HepG2 (cell line): Measurements from ENCODE around the gene TMEM214. TPM values are rescaled to one million over a fixed set of nuclear protein-coding genes. Genes with fewer than 3 reads are reported as not detected.

Experiments used
- ARHGAP35 ChIP-seq: sonication (generic); formaldehyde crosslinking; IDR thresholded peaks from 2 replicates; pipeline ENCODE4 v1.9.0; 2022; ENCODE audit warnings: mild to moderate bottlenecking, inconsistent platforms, moderate library complexity, missing genetic modification reagents, borderline replicate concordance
- CBFB ChIP-seq: sonication (generic); formaldehyde crosslinking; IDR thresholded peaks from 2 replicates; pipeline ENCODE4 v1.4.0; 2020; ENCODE audit warnings: missing genetic modification reagents
- HDAC6 ChIP-seq: fragments of 200-600 bp; sonication (generic); IDR thresholded peaks from 2 replicates; pipeline ENCODE4 v1.7.0; 2017; ENCODE audit warnings: mild to moderate bottlenecking, antibody characterized with exemption, low read length, low read depth
- IKZF5 ChIP-seq: IDR thresholded peaks from 2 replicates; pipeline ENCODE4 v1.6.1; 2018; ENCODE audit warnings: missing genetic modification reagents, mild to moderate bottlenecking, missing compliant biosample characterization
- JUNB ChIP-seq: sonication (generic); formaldehyde crosslinking; IDR thresholded peaks from 2 replicates; pipeline ENCODE4 v1.8.0; 2022; ENCODE audit warnings: missing genetic modification reagents, mild to moderate bottlenecking, borderline replicate concordance
- KLF13 ChIP-seq: sonication (generic); formaldehyde crosslinking; IDR thresholded peaks from 2 replicates; pipeline ENCODE4 v1.4.0; 2020; ENCODE audit warnings: mild to moderate bottlenecking, missing genetic modification reagents
- NKX3-1 ChIP-seq: sonication (generic); formaldehyde crosslinking; IDR thresholded peaks from 2 replicates; pipeline ENCODE4 v1.5.0; 2020; ENCODE audit warnings: missing genetic modification reagents
- PHB2 ChIP-seq: fragments of 450-650 bp; IDR thresholded peaks from 2 replicates; pipeline ENCODE4 v1.6.1; 2018; ENCODE audit not compliant: partially characterized antibody
- RERE ChIP-seq: IDR thresholded peaks from 2 replicates; pipeline ENCODE4 v1.6.1; 2016; ENCODE audit warnings: low read depth, missing genetic modification reagents, missing compliant biosample characterization
- RORA ChIP-seq: sonication (generic); formaldehyde crosslinking; IDR thresholded peaks from 2 replicates; pipeline ENCODE4 v1.5.0; 2020; ENCODE audit warnings: mild to moderate bottlenecking, missing genetic modification reagents, moderate library complexity
- SUZ12 ChIP-seq: fragments of 150-350 bp; IDR thresholded peaks from 2 replicates; pipeline ENCODE4 v1.6.1; 2014; ENCODE audit warnings: low read depth, low read length
- ZNF543 ChIP-seq: sonication (generic); formaldehyde crosslinking; IDR thresholded peaks from 2 replicates; pipeline ENCODE4 v1.4.0; 2020; ENCODE audit warnings: mild to moderate bottlenecking, missing genetic modification reagents
- ZNF563 ChIP-seq: sonication (generic); formaldehyde crosslinking; IDR thresholded peaks from 2 replicates; pipeline ENCODE4 v1.8.0; 2022; ENCODE audit warnings: mild to moderate bottlenecking, moderate library complexity, missing genetic modification reagents
- ZNF616 ChIP-seq: sonication (generic); formaldehyde crosslinking; IDR thresholded peaks from 2 replicates; pipeline ENCODE4 v1.5.0; 2020; ENCODE audit warnings: low read depth, mild to moderate bottlenecking, missing genetic modification reagents
- ZNF687 ChIP-seq: sonication (generic); formaldehyde crosslinking; IDR thresholded peaks from 2 replicates; pipeline ENCODE4 v1.5.1; 2020; ENCODE audit warnings: mild to moderate bottlenecking, missing genetic modification reagents, moderate library complexity
- ZNF709 ChIP-seq: sonication (generic); formaldehyde crosslinking; IDR thresholded peaks from 2 replicates; pipeline ENCODE4 v1.5.0; 2020; ENCODE audit warnings: mild to moderate bottlenecking, missing genetic modification reagents
- ZNF768 ChIP-seq: sonication (generic); formaldehyde crosslinking; IDR thresholded peaks from 2 replicates; pipeline ENCODE4 v1.4.0; 2020; ENCODE audit warnings: missing genetic modification reagents
- ZNF792 ChIP-seq: IDR thresholded peaks from 2 replicates; pipeline ENCODE4 v1.6.1; 2016
- ZSCAN31 ChIP-seq: sonication (generic); formaldehyde crosslinking; IDR thresholded peaks from 2 replicates; pipeline ENCODE4 v1.5.0; 2020; ENCODE audit warnings: low read depth, mild to moderate bottlenecking, missing genetic modification reagents
- polyA plus RNA-seq, 8 experiments: library from polyadenylated mRNA; depleted of rRNA in 3 of 8; stranded (reverse) in 7 of 8; unstranded in 1 of 8; fragments of >200 nt; fragmentation: Illumina TruSeq in 4 of 8; extraction: Trizol in 4 of 8; gene quantifications; 2 replicates each; pipeline versions ENCODE4 v1.2.1 to v1.2.3, GENCODE V29; 2011 to 2016; ENCODE audit warnings: low read depth in 4 of 8, missing spikeins in 1 of 8, mixed read lengths in 1 of 8; ENCODE audit not compliant: insufficient read depth in 1 of 8
- total RNA-seq, 5 experiments: library from RNA; depleted of rRNA; stranded (reverse); fragments of >200 nt; fragmentation: Illumina TruSeq; extraction: Trizol; gene quantifications; 2 replicates each; pipeline ENCODE4 v1.2.3, GENCODE V29; 2016; ENCODE audit warnings: low read depth in 1 of 5

TMEM214 gene
- total and polyA plus RNA-seq, 2 of the 13 experiments (the other 11 are each of a cell fraction or from before 2014, with no cell fraction given) = 58.3 to 132 TPM

GRCh38 chr2:27049422-27050280 is 16.9 kb downstream of the TMEM214 start (continued):
- TF ChIP-seq CBFB (CRISPR knock-in tag) = peak; percentile 67; the same call in 1 of the 2 replicates
- TF ChIP-seq RERE (CRISPR knock-in tag) = no peak
- TF ChIP-seq KLF13 = peak; percentile 84; the same call in 1 of the 2 replicates
- no peak; the same call in 1 of the 2 replicates for TF ChIP-seq ZNF709 (CRISPR knock-in tag)
- no peak; the same call in 1 of the 2 replicates for TF ChIP-seq JUNB (CRISPR knock-in tag)
- TF ChIP-seq ZNF616 = no peak; the same call in 1 of the 2 replicates
- no peak for TF ChIP-seq IKZF5
- TF ChIP-seq ZNF792 (CRISPR knock-in tag) = 0 out of 2 replicates have a peak, but pooled peaks have one; percentile 14
- TF ChIP-seq NKX3-1 (CRISPR knock-in tag) = peak; percentile 86; the same call in 1 of the 2 replicates
- no peak; the same call in 1 of the 2 replicates for TF ChIP-seq ARHGAP35
- TF ChIP-seq ZNF687 (CRISPR knock-in tag) = peak; percentile 98; the same call in 1 of the 2 replicates
- TF ChIP-seq ZNF768 (CRISPR knock-in tag) = peak; percentile 66
- peak; percentile 24; the same call in 1 of the 2 replicates for TF ChIP-seq ZNF543 (CRISPR knock-in tag)
- TF ChIP-seq ZSCAN31 = 0 out of 2 replicates have a peak, but pooled peaks have one; percentile 1
- no peak for TF ChIP-seq PHB2
- no peak for TF ChIP-seq SUZ12
- no peak for TF ChIP-seq HDAC6
- TF ChIP-seq RORA (CRISPR knock-in tag) = no peak
- TF ChIP-seq ZNF563 = no peak; the same call in 1 of the 2 replicates
